Fibroblast of lung (primary cell): ENCODE results near the gene FHL1. TPM values are rescaled to one million over a fixed set of nuclear protein-coding genes. Genes with fewer than 3 reads are reported as not detected.

ENCODE experiments used
- DNase-seq, 2 donors: peaks; one replicate each; pipeline versions ENCODE4 v3.0.0 to v3.0.0-alpha.2; 2010; ENCODE audit warnings: low read depth in 2 of 2
- H2AFZ ChIP-seq: 2 replicates; pipeline ENCODE4 v1.5.1; 2012; ENCODE audit warnings: low read length, control low read depth, inconsistent platforms
- H3K27ac ChIP-seq: 2 replicates; pipeline ENCODE4 v1.5.1; 2011; ENCODE audit warnings: low read length, control low read depth; ENCODE audit not compliant: insufficient read depth
- H3K27me3 ChIP-seq: 2 replicates; pipeline ENCODE4 v1.5.1; 2011; ENCODE audit warnings: mild to moderate bottlenecking, low read length; ENCODE audit not compliant: control insufficient read depth, insufficient read depth
- H3K36me3 ChIP-seq: 2 replicates; pipeline ENCODE4 v1.5.1; 2011; ENCODE audit warnings: low read length; ENCODE audit not compliant: control insufficient read depth, insufficient read depth
- H3K4me1 ChIP-seq: 2 replicates; pipeline ENCODE4 v1.5.1; 2011; ENCODE audit warnings: low read length; ENCODE audit not compliant: control insufficient read depth, insufficient read depth; ENCODE audit errors: extremely low read depth
- H3K4me2 ChIP-seq: 2 replicates; pipeline ENCODE4 v1.5.1; 2011; ENCODE audit warnings: low read length, control low read depth; ENCODE audit not compliant: insufficient read depth; ENCODE audit errors: extremely low read depth
- H3K4me3 ChIP-seq, 4 experiments: fragments of 200-600 bp in 1 of 4; sonication (generic) in 1 of 4; replicated peaks in 1 of 4; 2 replicates each; pipeline ENCODE4 v1.5.1; 2011 to 2016; ENCODE audit warnings: low read length in 4 of 4, low read depth in 3 of 4, mild to moderate bottlenecking in 3 of 4, control low read depth in 2 of 4, inconsistent platforms in 1 of 4, mixed read lengths in 1 of 4; ENCODE audit not compliant: insufficient read depth in 1 of 4; ENCODE audit errors: control extremely low read depth in 1 of 4
- H3K79me2 ChIP-seq: 2 replicates; pipeline ENCODE4 v1.5.1; 2012; ENCODE audit warnings: mild to moderate bottlenecking, low read length, inconsistent platforms; ENCODE audit not compliant: control insufficient read depth, insufficient read depth
- H3K9ac ChIP-seq: 2 replicates; pipeline ENCODE4 v1.5.1; 2011; ENCODE audit warnings: mild to moderate bottlenecking, low read length, control low read depth; ENCODE audit not compliant: insufficient read depth
- H3K9me3 ChIP-seq: 2 replicates; pipeline ENCODE4 v1.5.1; 2012; ENCODE audit warnings: low read depth, low read length; ENCODE audit not compliant: control insufficient read depth, insufficient read depth
- H4K20me1 ChIP-seq: 2 replicates; pipeline ENCODE4 v1.5.1; 2011; ENCODE audit warnings: low read length; ENCODE audit not compliant: control insufficient read depth, insufficient read depth; ENCODE audit errors: extremely low read depth
- CTCF ChIP-seq, 2 donors: IDR thresholded peaks in 1 of 2; conservative IDR thresholded peaks in 1 of 2; 1 replicate in 1 of 2; 2 replicates in 1 of 2; pipeline ENCODE4 v1.5.1; 2011 to 2012; ENCODE audit warnings: low read length in 2 of 2, control low read depth in 1 of 2, inconsistent platforms in 1 of 2, low read depth in 1 of 2, mild to moderate bottlenecking in 1 of 2
- EZH2 ChIP-seq: IDR thresholded peaks from 2 replicates; pipeline ENCODE4 v1.5.1; 2012; ENCODE audit warnings: low read length, control low read depth, mild to moderate bottlenecking; ENCODE audit errors: missing control alignments
- polyA plus RNA-seq, 2 donors: library from polyadenylated mRNA; depleted of rRNA in 1 of 2; stranded (reverse) in 1 of 2; unstranded in 1 of 2; fragments of >200 nt; gene quantifications; 2 replicates each; pipeline ENCODE4 v1.2.1, GENCODE V29; 2011 to 2012; ENCODE audit warnings: missing spikeins in 1 of 2
- total RNA-seq: library from RNA; depleted of rRNA; stranded (reverse); fragments of >200 nt; gene quantifications from 2 replicates; pipeline ENCODE4 v1.2.1, GENCODE V29; 2014

FHL1 gene
- total and polyA plus RNA-seq, 2 donors (not counting 1 experiment from before 2014, with no cell fraction given), result 180 to 627 TPM

- no peaks in the 10 kb centered on the region for H3K79me2 ChIP-seq
- no peak overlapping the region for H3K4me3 ChIP-seq
- no peak overlapping the region for H3K4me2 ChIP-seq
- H2AFZ ChIP-seq, result no peak overlapping the region
- no peaks in the 10 kb centered on the region for H4K20me1 ChIP-seq
- H3K4me1 ChIP-seq, result peaks cover 9% of the 10 kb centered on the region
- DNase-seq, result no peak
- no peaks in the 10 kb centered on the region for H3K27me3 ChIP-seq
- no peaks in the 10 kb centered on the region for H3K9me3 ChIP-seq
- TF ChIP-seq EZH2, result no peak
- H3K9ac ChIP-seq, result no peak overlapping the region
- no peak overlapping the region for H3K27ac ChIP-seq
- no peaks in the 10 kb centered on the region for H3K36me3 ChIP-seq
Measured at GRCh38 chrX:136191171-136191570, 43.8 kb downstream of the FHL1 start.

- Histone ChIP-seq H2AFZ (no peak overlapping the region), H3K9ac (no peak overlapping the region), H3K9me3 (no peaks in the 10 kb centered on the region), H3K4me1 (peaks cover 9% of the 10 kb centered on the region), H3K27ac (peak overlapping the region; percentile 55), H3K36me3 (no peaks in the 10 kb centered on the region), H3K4me3 (no peak overlapping the region), H3K27me3 (no peaks in the 10 kb centered on the region), H4K20me1 (no peaks in the 10 kb centered on the region), H3K4me2 (no peak overlapping the region), H3K79me2 (no peaks in the 10 kb centered on the region)
- no peak for DNase-seq
- TF ChIP-seq CTCF (conservative IDR thresholded peaks at IDR 0.05 in 1 of 2, IDR thresholded peaks at IDR 0.05 in 1 of 2; ENCODE audit: low read depth in 1 of 2, low read length in 2 of 2) (no peak), EZH2 (no peak)
Measured at GRCh38 chrX:136192135-136192534, 44.8 kb downstream of the FHL1 start.

- Histone ChIP-seq H3K79me2 (no peaks in the 10 kb centered on the region), H3K4me1 (peaks cover 9% of the 10 kb centered on the region), H3K9me3 (no peaks in the 10 kb centered on the region), H4K20me1 (no peaks in the 10 kb centered on the region), H3K9ac (no peak overlapping the region), H3K36me3 (no peaks in the 10 kb centered on the region), H3K4me2 (no peak overlapping the region), H3K27ac (peak overlapping the region; percentile 55), H3K4me3 (no peak overlapping the region), H2AFZ (no peak overlapping the region), H3K27me3 (no peaks in the 10 kb centered on the region)
- TF ChIP-seq CTCF (conservative IDR thresholded peaks at IDR 0.05 in 1 of 2, IDR thresholded peaks at IDR 0.05 in 1 of 2; ENCODE audit: low read depth in 1 of 2, low read length in 2 of 2), result no peak
- TF ChIP-seq EZH2, result no peak
- DNase-seq, result peak in 1 of 2 donors; percentile 81
Measured at GRCh38 chrX:136192839-136193414, 45.6 kb downstream of the FHL1 start.
